MM.1S (cell line): ENCODE results near the gene ZNF212.

Experiments used
- DNase-seq: peaks from one replicate; pipeline ENCODE4 v3.0.0-alpha.2; 2015
- H2AFZ ChIP-seq: fragments of 300-600 bp; sonication (generic); 2 replicates; pipeline ENCODE4 v1.6.0; 2016; ENCODE audit warnings: antibody characterized with exemption, low read length
- H3F3A ChIP-seq: fragments of 300-600 bp; sonication (generic); 2 replicates; pipeline ENCODE4 v1.6.1; 2016; ENCODE audit warnings: mild to moderate bottlenecking, antibody characterized with exemption, low read length, moderate library complexity, mixed read lengths; ENCODE audit not compliant: insufficient read depth
- H3K27ac ChIP-seq: fragments of 300-600 bp; sonication (generic); 2 replicates; pipeline ENCODE4 v1.5.1; 2016; ENCODE audit warnings: mild to moderate bottlenecking, low read length
- H3K27me3 ChIP-seq: fragments of 300-600 bp; sonication (generic); replicated peaks from 2 replicates; pipeline ENCODE4 v1.6.0; 2016; ENCODE audit warnings: low read length; ENCODE audit not compliant: insufficient read depth
- H3K36me3 ChIP-seq: fragments of 300-600 bp; sonication (generic); replicated peaks from 2 replicates; pipeline ENCODE4 v1.6.1; 2016; ENCODE audit warnings: mild to moderate bottlenecking, low read length, mixed read lengths; ENCODE audit not compliant: insufficient read depth
- H3K4me1 ChIP-seq: fragments of 300-600 bp; sonication (generic); 2 replicates; pipeline ENCODE4 v1.6.1; 2016; ENCODE audit warnings: low read length, mixed read lengths
- H3K4me2 ChIP-seq: fragments of 300-600 bp; sonication (generic); 2 replicates; pipeline ENCODE4 v1.6.0; 2016; ENCODE audit warnings: low read depth, low read length
- H3K4me3 ChIP-seq: fragments of 300-600 bp; sonication (generic); 2 replicates; pipeline ENCODE4 v1.5.1; 2016; ENCODE audit warnings: low read length, mixed read lengths
- H3K79me2 ChIP-seq: fragments of 300-600 bp; sonication (generic); 2 replicates; pipeline ENCODE4 v1.6.1; 2016; ENCODE audit warnings: mixed run types, low read length, mixed read lengths
- H3K9ac ChIP-seq: fragments of 300-600 bp; sonication (generic); 2 replicates; pipeline ENCODE4 v1.6.1; 2016; ENCODE audit warnings: low read length, mixed read lengths
- H3K9me2 ChIP-seq: fragments of 300-600 bp; sonication (generic); replicated peaks from 2 replicates; pipeline ENCODE4 v1.6.1; 2016; ENCODE audit warnings: mild to moderate bottlenecking, low read length, mixed read lengths; ENCODE audit not compliant: insufficient read depth
- H3K9me3 ChIP-seq: fragments of 300-600 bp; sonication (generic); replicated peaks from 2 replicates; pipeline ENCODE4 v1.6.1; 2016; ENCODE audit warnings: mild to moderate bottlenecking, low read length, mixed read lengths; ENCODE audit not compliant: insufficient read depth
- H4K20me1 ChIP-seq: fragments of 300-600 bp; sonication (generic); 2 replicates; pipeline ENCODE4 v1.6.1; 2016; ENCODE audit warnings: mild to moderate bottlenecking, low read length, moderate library complexity, mixed read lengths; ENCODE audit not compliant: insufficient read depth
- CTCF ChIP-seq: fragments of 300-600 bp; sonication (generic); IDR thresholded peaks from 2 replicates; pipeline ENCODE4 v1.5.1; 2016; ENCODE audit warnings: antibody characterized with exemption, low read length, mixed read lengths
- EZH2 ChIP-seq: fragments of 300-600 bp; sonication (generic); optimal IDR thresholded peaks from 2 replicates; pipeline ENCODE3; 2017; ENCODE audit warnings: low read depth, mild to moderate bottlenecking, antibody characterized with exemption, low read length, mixed read lengths
- EZH2phosphoT487 ChIP-seq: fragments of 300-600 bp; sonication (generic); IDR thresholded peaks from 2 replicates; pipeline ENCODE4 v1.6.1; 2018; ENCODE audit warnings: antibody characterized with exemption, low read length

Gene ZNF212

GRCh38 chr7:149202831-149203231, 36.6 kb upstream of the ZNF212 start:
- Histone ChIP-seq H3K27ac (no peak overlapping the region), H4K20me1 (no peaks in the 10 kb centered on the region; the same call in 1 of the 2 replicates), H3K36me3 (peaks cover 33% of the 10 kb centered on the region), H3K27me3 (no peaks in the 10 kb centered on the region), H2AFZ (no peak overlapping the region), H3K79me2 (peaks cover 59% of the 10 kb centered on the region), H3K9me2 (no peaks in the 10 kb centered on the region), H3K9ac (no peak overlapping the region), H3K4me3 (no peak overlapping the region), H3K4me2 (no peak overlapping the region), H3K4me1 (no peaks in the 10 kb centered on the region), H3K9me3 (no peaks in the 10 kb centered on the region), H3F3A (no peaks in the 10 kb centered on the region)
- TF ChIP-seq EZH2: no peak
- no peak for TF ChIP-seq CTCF
- no peak for TF ChIP-seq EZH2phosphoT487
- DNase-seq: no peak

- Histone ChIP-seq H3K36me3 (peaks cover 29% of the 10 kb centered on the region), H3K9me3 (no peaks in the 10 kb centered on the region), H3K9ac (no peak overlapping the region), H3K4me3 (no peak overlapping the region), H3K4me1 (no peaks in the 10 kb centered on the region), H3K27me3 (no peaks in the 10 kb centered on the region), H2AFZ (no peak overlapping the region), H3F3A (no peaks in the 10 kb centered on the region), H3K27ac (no peak overlapping the region), H3K4me2 (no peak overlapping the region), H3K9me2 (no peaks in the 10 kb centered on the region), H3K79me2 (peaks cover 32% of the 10 kb centered on the region), H4K20me1 (no peaks in the 10 kb centered on the region; the same call in 1 of the 2 replicates)
- TF ChIP-seq EZH2phosphoT487 (no peak), EZH2 (no peak), CTCF (no peak)
- DNase-seq: no peak
Observed at GRCh38 chr7:149205690-149206381, 33.6 kb upstream of the ZNF212 start.

- Histone ChIP-seq H3K79me2 (peaks cover 22% of the 10 kb centered on the region), H3K4me3 (no peak overlapping the region), H3K27me3 (no peaks in the 10 kb centered on the region), H3K9ac (no peak overlapping the region), H3K9me2 (no peaks in the 10 kb centered on the region), H4K20me1 (no peaks in the 10 kb centered on the region), H2AFZ (no peak overlapping the region), H3K36me3 (peaks cover 25% of the 10 kb centered on the region), H3K9me3 (no peaks in the 10 kb centered on the region), H3K4me2 (no peak overlapping the region), H3K4me1 (no peaks in the 10 kb centered on the region), H3K27ac (no peak overlapping the region), H3F3A (no peaks in the 10 kb centered on the region)
- DNase-seq: no peak
- TF ChIP-seq EZH2phosphoT487: no peak
- no peak for TF ChIP-seq CTCF
- no peak for TF ChIP-seq EZH2
Observed at GRCh38 chr7:149207324-149208035, 32.0 kb upstream of the ZNF212 start.
